HepG2 (cell line): ENCODE data around the gene SMPD1.

Experiments used
- SATB2 ChIP-seq: sonication (generic); formaldehyde crosslinking; IDR thresholded peaks from 2 replicates; pipeline ENCODE4 v1.5.0; 2020; ENCODE audit warnings: missing genetic modification reagents
- ZNF660 ChIP-seq: sonication (generic); formaldehyde crosslinking; IDR thresholded peaks from 2 replicates; pipeline ENCODE4 v1.5.1; 2020; ENCODE audit warnings: mild to moderate bottlenecking, low read depth, missing genetic modification reagents, borderline replicate concordance

GRCh38 chr11:6362185-6362872 is 27.9 kb upstream of the SMPD1 start:
- TF ChIP-seq ZNF660 (no peak), SATB2 (no peak)
